Skeletal muscle satellite cell (primary cell): ENCODE data around the gene CCDC187.
"Not testable (repeated sequence)": the region's sequence is repeated elsewhere in the genome, so short reads cannot be mapped to it uniquely, and the experiment has no call there.

Source experiments
- H3K27me3 ChIP-seq: 2 replicates; pipeline ENCODE4 v1.7.0; 2013; ENCODE audit warnings: low read length; ENCODE audit not compliant: control insufficient read depth, insufficient read depth
- H3K36me3 ChIP-seq: 2 replicates; pipeline ENCODE4 v1.7.0; 2013; ENCODE audit warnings: mild to moderate bottlenecking, control low read depth, low read length; ENCODE audit not compliant: insufficient read depth
- H3K4me1 ChIP-seq: 2 replicates; pipeline ENCODE4 v1.7.0; 2013; ENCODE audit warnings: low read length; ENCODE audit not compliant: control insufficient read depth, insufficient read depth
- H3K4me2 ChIP-seq: 2 replicates; pipeline ENCODE4 v1.7.0; 2013; ENCODE audit warnings: mild to moderate bottlenecking, low read length
- H3K4me3 ChIP-seq: 2 replicates; pipeline ENCODE4 v1.7.0; 2013; ENCODE audit warnings: low read length
- H3K9ac ChIP-seq: 2 replicates; pipeline ENCODE4 v1.7.0; 2013; ENCODE audit warnings: mild to moderate bottlenecking, low read depth, low read length, moderate library complexity
- H3K9me3 ChIP-seq: replicated peaks from 2 replicates; pipeline ENCODE4 v1.7.0; 2013; ENCODE audit warnings: mild to moderate bottlenecking, control low read depth, low read length

CCDC187 gene

GRCh38 chr9:136274786-136275654 lies 28.9 kb downstream of the CCDC187 start:
- H3K9me3 ChIP-seq: no peaks in the 10 kb centered on the region
- H3K27me3 ChIP-seq: peaks cover 75% of the 10 kb centered on the region
- no peak overlapping the region for H3K9ac ChIP-seq
- no peaks in the 10 kb centered on the region for H3K36me3 ChIP-seq
- H3K4me1 ChIP-seq: no peaks in the 10 kb centered on the region
- no peak overlapping the region for H3K4me2 ChIP-seq
- H3K4me3 ChIP-seq: no peak overlapping the region

GRCh38 chr9:136273921-136274785 lies 29.7 kb downstream of the CCDC187 start:
- no peak overlapping the region for H3K4me2 ChIP-seq
- H3K36me3 ChIP-seq: no peaks in the 10 kb centered on the region
- H3K9ac ChIP-seq: no peak overlapping the region
- no peaks in the 10 kb centered on the region for H3K4me1 ChIP-seq
- no peaks in the 10 kb centered on the region for H3K9me3 ChIP-seq
- H3K27me3 ChIP-seq: peaks cover 73% of the 10 kb centered on the region
- H3K4me3 ChIP-seq: no peak overlapping the region

- H3K9ac ChIP-seq: no peak overlapping the region
Observed at GRCh38 chr9:136273244-136273865, 30.5 kb downstream of the CCDC187 start.

GRCh38 chr9:136270173-136270705 lies 33.7 kb downstream of the CCDC187 start:
- Histone ChIP-seq H3K27me3 (peaks cover 56% of the 10 kb centered on the region), H3K36me3 (no peaks in the 10 kb centered on the region), H3K4me1 (peaks cover 4% of the 10 kb centered on the region), H3K4me3 (no peak overlapping the region), H3K9me3 (no peaks in the 10 kb centered on the region), H3K4me2 (no peak overlapping the region), H3K9ac (no peak overlapping the region)

More at GRCh38 chr9:136273244-136273865, 30.5 kb downstream of the CCDC187 start:
- Histone ChIP-seq H3K36me3 (no peaks in the 10 kb centered on the region), H3K4me2 (no peak overlapping the region), H3K4me3 (no peak overlapping the region), H3K9me3 (no peaks in the 10 kb centered on the region), H3K27me3 (peaks cover 74% of the 10 kb centered on the region), H3K4me1 (no peaks in the 10 kb centered on the region)

GRCh38 chr9:136268735-136269134 lies 35.2 kb downstream of the CCDC187 start:
- Histone ChIP-seq H3K9ac (no peak overlapping the region), H3K27me3 (peaks cover 45% of the 10 kb centered on the region), H3K4me3 (no peak overlapping the region), H3K4me2 (no peak overlapping the region), H3K4me1 (peaks cover 4% of the 10 kb centered on the region), H3K36me3 (no peaks in the 10 kb centered on the region), H3K9me3 (no peaks in the 10 kb centered on the region)

- peaks cover 4% of the 10 kb centered on the region for H3K4me1 ChIP-seq
- peaks cover 40% of the 10 kb centered on the region for H3K27me3 ChIP-seq
- H3K36me3 ChIP-seq: no peaks in the 10 kb centered on the region
- no peak overlapping the region for H3K4me2 ChIP-seq
- no peak overlapping the region for H3K4me3 ChIP-seq
- no peaks in the 10 kb centered on the region for H3K9me3 ChIP-seq
- H3K9ac ChIP-seq: no peak overlapping the region
Observed at GRCh38 chr9:136268318-136268717, 35.6 kb downstream of the CCDC187 start.

- H3K27me3 ChIP-seq: peaks cover 36% of the 10 kb centered on the region
- H3K4me1 ChIP-seq: peaks cover 4% of the 10 kb centered on the region
- H3K9me3 ChIP-seq: no peaks in the 10 kb centered on the region
- H3K36me3 ChIP-seq: no peaks in the 10 kb centered on the region
- H3K4me3 ChIP-seq: peak overlapping the region; percentile 74
- peak overlapping the region; percentile 94 for H3K4me2 ChIP-seq
- H3K9ac ChIP-seq: peak overlapping the region; percentile 68
Observed at GRCh38 chr9:136267261-136268111, 36.4 kb downstream of the CCDC187 start.

- not testable (repeated sequence) for H3K36me3 ChIP-seq, H3K9ac ChIP-seq, H3K9me3 ChIP-seq, H3K4me1 ChIP-seq
- Histone ChIP-seq H3K27me3 (peaks cover 39% of the 10 kb centered on the region), H3K4me3 (peak overlapping the region; percentile 40), H3K4me2 (peak overlapping the region; percentile 94)
Observed at GRCh38 chr9:136266641-136267040, 37.3 kb downstream of the CCDC187 start.

GRCh38 chr9:136265561-136266355 lies 38.1 kb downstream of the CCDC187 start:
- no peak overlapping the region for H3K9ac ChIP-seq
- H3K9me3 ChIP-seq: no peaks in the 10 kb centered on the region
- H3K27me3 ChIP-seq: peaks cover 47% of the 10 kb centered on the region
- no peak overlapping the region for H3K4me2 ChIP-seq
- peaks cover 4% of the 10 kb centered on the region for H3K4me1 ChIP-seq
- H3K36me3 ChIP-seq: no peaks in the 10 kb centered on the region
- H3K4me3 ChIP-seq: no peak overlapping the region
